ENCODE data around the gene SLC6A17.

DNA sequence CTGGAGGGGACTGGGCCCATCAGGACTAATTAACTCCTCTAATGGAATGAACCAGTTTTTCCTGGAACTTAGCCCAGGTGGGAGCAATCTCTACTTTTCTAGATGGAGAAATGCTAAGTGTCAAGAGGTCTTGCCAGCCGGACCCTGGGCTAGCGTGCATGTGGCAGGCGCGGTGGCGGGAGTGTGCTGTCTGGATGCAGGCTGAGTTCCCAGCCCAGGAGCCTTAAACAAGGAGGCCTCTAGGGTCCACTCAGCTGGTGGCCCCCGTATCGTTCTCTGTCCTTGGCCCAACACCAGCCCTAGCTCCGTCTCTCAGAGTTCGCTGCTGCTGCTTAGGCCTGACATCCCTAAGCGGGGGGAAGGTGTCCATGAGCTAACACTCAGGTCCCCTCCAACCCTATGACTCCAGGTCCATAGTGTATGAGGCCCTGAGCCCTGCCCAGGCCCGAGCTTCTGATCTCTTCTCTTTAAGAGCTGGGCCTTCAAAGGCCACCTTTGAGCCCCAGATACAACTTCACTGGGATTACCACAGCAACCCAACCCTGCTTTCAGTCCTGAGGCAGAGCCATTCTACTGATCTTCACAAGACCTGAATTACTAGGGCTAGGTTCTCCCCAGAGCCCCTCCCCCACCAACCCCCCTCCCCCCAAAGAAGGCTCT is 56.1 kb downstream of the SLC6A17 start:
- TF ChIP-seq, protein P1, sequence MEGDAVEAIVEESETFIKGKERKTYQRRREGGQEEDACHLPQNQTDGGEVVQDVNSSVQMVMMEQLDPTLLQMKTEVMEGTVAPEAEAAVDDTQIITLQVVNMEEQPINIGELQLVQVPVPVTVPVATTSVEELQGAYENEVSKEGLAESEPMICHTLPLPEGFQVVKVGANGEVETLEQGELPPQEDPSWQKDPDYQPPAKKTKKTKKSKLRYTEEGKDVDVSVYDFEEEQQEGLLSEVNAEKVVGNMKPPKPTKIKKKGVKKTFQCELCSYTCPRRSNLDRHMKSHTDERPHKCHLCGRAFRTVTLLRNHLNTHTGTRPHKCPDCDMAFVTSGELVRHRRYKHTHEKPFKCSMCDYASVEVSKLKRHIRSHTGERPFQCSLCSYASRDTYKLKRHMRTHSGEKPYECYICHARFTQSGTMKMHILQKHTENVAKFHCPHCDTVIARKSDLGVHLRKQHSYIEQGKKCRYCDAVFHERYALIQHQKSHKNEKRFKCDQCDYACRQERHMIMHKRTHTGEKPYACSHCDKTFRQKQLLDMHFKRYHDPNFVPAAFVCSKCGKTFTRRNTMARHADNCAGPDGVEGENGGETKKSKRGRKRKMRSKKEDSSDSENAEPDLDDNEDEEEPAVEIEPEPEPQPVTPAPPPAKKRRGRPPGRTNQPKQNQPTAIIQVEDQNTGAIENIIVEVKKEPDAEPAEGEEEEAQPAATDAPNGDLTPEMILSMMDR (IDR thresholded peaks at IDR 0.05; ENCODE audit: low read length), result no peak
- TF ChIP-seq EZH2 (optimal IDR thresholded peaks at IDR 0.05; ENCODE audit: low read depth, low read length), result no peak

Measured in MM.1S (cell line).